C4-2B (cell line): Measurements from ENCODE around the gene BLCAP.
"Not testable (repeated sequence)": the region's sequence is repeated elsewhere in the genome, so short reads cannot be mapped to it uniquely, and the experiment has no call there.

Experiments
- H3K27ac ChIP-seq: fragments of 450-650 bp; 2 replicates; pipeline ENCODE4 v1.5.1; 2017
- ZFX ChIP-seq: fragments of 450-650 bp; IDR thresholded peaks from 2 replicates; pipeline ENCODE4 v1.6.1; 2017
- TF ChIP-seq, protein P1 (sequence below): fragments of 450-650 bp; conservative IDR thresholded peaks from 2 replicates; pipeline ENCODE4 v1.5.1; 2017; ENCODE audit warnings: mild to moderate bottlenecking

BLCAP gene

GRCh38 chr20:37564016-37564387 lies 36.3 kb upstream of the BLCAP start:
- no peak for TF ChIP-seq ZFX
- TF ChIP-seq, protein P1, sequence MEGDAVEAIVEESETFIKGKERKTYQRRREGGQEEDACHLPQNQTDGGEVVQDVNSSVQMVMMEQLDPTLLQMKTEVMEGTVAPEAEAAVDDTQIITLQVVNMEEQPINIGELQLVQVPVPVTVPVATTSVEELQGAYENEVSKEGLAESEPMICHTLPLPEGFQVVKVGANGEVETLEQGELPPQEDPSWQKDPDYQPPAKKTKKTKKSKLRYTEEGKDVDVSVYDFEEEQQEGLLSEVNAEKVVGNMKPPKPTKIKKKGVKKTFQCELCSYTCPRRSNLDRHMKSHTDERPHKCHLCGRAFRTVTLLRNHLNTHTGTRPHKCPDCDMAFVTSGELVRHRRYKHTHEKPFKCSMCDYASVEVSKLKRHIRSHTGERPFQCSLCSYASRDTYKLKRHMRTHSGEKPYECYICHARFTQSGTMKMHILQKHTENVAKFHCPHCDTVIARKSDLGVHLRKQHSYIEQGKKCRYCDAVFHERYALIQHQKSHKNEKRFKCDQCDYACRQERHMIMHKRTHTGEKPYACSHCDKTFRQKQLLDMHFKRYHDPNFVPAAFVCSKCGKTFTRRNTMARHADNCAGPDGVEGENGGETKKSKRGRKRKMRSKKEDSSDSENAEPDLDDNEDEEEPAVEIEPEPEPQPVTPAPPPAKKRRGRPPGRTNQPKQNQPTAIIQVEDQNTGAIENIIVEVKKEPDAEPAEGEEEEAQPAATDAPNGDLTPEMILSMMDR, result 0 out of 2 replicates have a peak, but pooled peaks have one; percentile 42
- H3K27ac ChIP-seq, result no peak overlapping the region

GRCh38 chr20:37562695-37563480 lies 35.2 kb upstream of the BLCAP start:
- H3K27ac ChIP-seq, result no peak overlapping the region
- no peak for TF ChIP-seq ZFX
- TF ChIP-seq, protein P1, result no peak

- H3K27ac ChIP-seq, result no peak overlapping the region
- no peak for TF ChIP-seq ZFX
- TF ChIP-seq, protein P1, result no peak
These were observed 33.0 kb upstream of the BLCAP start for GRCh38 chr20:37560629-37561028.

- no peak overlapping the region for H3K27ac ChIP-seq
- TF ChIP-seq, protein P1, result no peak
- no peak for TF ChIP-seq ZFX
These were observed 31.8 kb upstream of the BLCAP start for GRCh38 chr20:37559312-37560027.

- TF ChIP-seq, protein P1, result no peak
- no peak for TF ChIP-seq ZFX
- no peak overlapping the region for H3K27ac ChIP-seq
These were observed 31.1 kb upstream of the BLCAP start for GRCh38 chr20:37558779-37559178.

- TF ChIP-seq ZFX, result no peak
- TF ChIP-seq, protein P1, result no peak
- H3K27ac ChIP-seq, result no peak overlapping the region
These were observed 30.6 kb upstream of the BLCAP start for GRCh38 chr20:37558306-37558705.

- no peak for TF ChIP-seq ZFX
- TF ChIP-seq, protein P1, result no peak
- H3K27ac ChIP-seq, result no peak overlapping the region
These were observed 28.9 kb upstream of the BLCAP start for GRCh38 chr20:37556538-37556937.

GRCh38 chr20:37554721-37555298 lies 27.1 kb upstream of the BLCAP start:
- not testable (repeated sequence) for H3K27ac ChIP-seq
